ENCODE results near the gene FRG2.
"Not testable (repeated sequence)": the region's sequence is repeated elsewhere in the genome, so short reads cannot be mapped to it uniquely, and the experiment has no call there.

FRG2 gene

DNA sequence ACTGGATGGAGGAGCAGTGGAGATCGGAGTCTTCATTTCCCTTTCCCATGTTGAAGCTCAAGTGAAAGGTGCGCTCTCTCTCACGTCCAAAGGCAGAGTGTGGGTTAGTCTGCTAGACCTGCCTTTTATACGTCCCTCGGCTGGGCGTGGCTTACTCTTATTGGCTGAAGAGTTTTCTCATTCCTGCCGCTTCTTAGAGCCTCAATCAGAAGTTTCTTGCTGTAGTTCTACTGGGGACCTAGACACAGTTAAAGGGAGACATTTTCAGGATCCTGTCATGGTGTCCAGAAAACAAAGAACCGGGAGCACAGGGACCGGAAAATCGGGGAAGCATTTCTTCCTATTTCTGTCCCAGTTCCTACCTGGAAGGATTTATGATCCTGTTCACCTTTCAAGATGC is at the start of gene FRG2:
TSS of gene FRG2 (minus strand) at position 101 of the 400 bp plus-strand sequence. CDS start at position 49, 52 bp downstream.
- DNase-seq, result not testable (repeated sequence)

GRCh38 chr4:190068351-190068750 is 41.3 kb upstream of the FRG2 start:
- DNase-seq, result not testable (repeated sequence)

GRCh38 chr4:190064805-190065204 is 37.7 kb upstream of the FRG2 start:
- DNase-seq, result not testable (repeated sequence)

- DNase-seq, result not testable (repeated sequence)
Measured at GRCh38 chr4:190064342-190064741, 37.3 kb upstream of the FRG2 start, which contains the start of gene DBET. DBET (plus strand) TSS chr4:190064502.

- not testable (repeated sequence) for DNase-seq
Measured at GRCh38 chr4:190058997-190059396, 31.9 kb upstream of the FRG2 start.

DNA sequence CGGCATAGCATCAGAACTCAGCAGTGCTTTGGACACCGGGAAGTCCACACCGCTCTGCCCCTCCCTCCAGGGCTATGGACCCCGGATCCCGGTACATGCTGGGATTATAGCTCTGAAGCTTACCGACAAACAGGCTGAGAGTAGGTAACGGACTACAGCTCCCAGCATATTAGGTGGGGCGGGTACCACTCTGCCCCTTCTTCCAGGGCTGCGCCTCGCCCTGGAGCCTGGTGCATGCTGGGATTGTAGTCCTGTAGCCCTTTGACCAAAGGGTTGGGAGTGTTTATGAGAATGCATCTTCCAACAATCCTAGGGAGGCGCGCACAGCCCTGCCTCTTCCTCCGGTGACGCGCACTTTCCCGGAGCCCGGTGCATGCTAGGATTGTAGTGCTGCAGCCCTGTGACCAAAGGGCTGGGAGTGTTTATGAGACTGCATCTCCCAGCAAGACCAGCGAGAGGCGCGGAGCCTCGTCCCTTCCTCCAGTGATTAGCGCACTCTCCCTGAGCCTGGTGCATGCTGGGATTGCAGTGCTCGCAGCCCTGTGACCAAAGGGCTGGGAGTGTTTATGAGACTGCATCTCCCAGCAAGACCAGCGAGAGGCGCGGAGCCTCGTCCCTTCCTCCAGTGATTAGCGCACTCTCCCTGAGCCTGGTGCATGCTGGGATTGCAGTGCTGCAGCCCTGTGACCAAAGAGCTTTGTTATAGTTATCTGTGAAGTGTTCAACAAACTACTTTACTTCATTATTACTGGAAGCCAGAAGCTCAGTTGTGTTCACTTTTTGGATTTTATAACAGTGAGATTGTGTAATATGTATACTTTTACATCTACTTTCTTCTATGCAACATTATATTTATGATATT is 22.6 kb upstream of the FRG2 start:
- not testable (repeated sequence) for DNase-seq

- not testable (repeated sequence) for DNase-seq
Measured at GRCh38 chr4:190047627-190048026, 20.6 kb upstream of the FRG2 start.

DNA sequence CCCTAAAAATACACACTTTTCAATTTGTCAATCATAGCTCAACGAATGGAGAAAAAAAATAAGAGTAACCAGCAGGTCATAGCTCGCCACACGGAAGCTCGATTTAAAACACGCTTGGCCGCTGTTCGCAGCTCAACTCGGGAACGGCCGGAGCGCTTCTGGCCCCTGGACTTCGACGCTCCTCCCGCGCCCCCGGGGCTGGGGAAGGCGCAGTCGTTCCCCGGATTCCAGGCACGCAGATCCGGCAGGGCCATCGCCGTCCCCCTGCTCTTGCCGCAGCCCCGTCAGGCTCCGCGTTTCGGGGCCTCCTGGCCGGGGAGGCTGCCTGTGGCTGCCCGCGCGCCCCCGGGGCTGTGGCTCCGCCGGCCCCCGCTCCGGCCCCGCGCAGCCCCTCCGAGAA is 13.8 kb upstream of the FRG2 start:
- DNase-seq, result not testable (repeated sequence)

- DNase-seq, result not testable (repeated sequence)
Measured at GRCh38 chr4:190037704-190038388, 10.8 kb upstream of the FRG2 start.

- DNase-seq, result not testable (repeated sequence)
Measured at GRCh38 chr4:190031264-190031663, 4.2 kb upstream of the FRG2 start.

- DNase-seq, result not testable (repeated sequence)
Measured at GRCh38 chr4:190022614-190023281, 4.3 kb downstream of the FRG2 start.

- not testable (repeated sequence) for DNase-seq
Measured at GRCh38 chr4:190021973-190022372, 5.1 kb downstream of the FRG2 start.

- no peak for DNase-seq
Measured at GRCh38 chr4:190020790-190021717, 6.0 kb downstream of the FRG2 start.

GRCh38 chr4:190019859-190020463 is 7.1 kb downstream of the FRG2 start:
- not testable (repeated sequence) for DNase-seq

DNA sequence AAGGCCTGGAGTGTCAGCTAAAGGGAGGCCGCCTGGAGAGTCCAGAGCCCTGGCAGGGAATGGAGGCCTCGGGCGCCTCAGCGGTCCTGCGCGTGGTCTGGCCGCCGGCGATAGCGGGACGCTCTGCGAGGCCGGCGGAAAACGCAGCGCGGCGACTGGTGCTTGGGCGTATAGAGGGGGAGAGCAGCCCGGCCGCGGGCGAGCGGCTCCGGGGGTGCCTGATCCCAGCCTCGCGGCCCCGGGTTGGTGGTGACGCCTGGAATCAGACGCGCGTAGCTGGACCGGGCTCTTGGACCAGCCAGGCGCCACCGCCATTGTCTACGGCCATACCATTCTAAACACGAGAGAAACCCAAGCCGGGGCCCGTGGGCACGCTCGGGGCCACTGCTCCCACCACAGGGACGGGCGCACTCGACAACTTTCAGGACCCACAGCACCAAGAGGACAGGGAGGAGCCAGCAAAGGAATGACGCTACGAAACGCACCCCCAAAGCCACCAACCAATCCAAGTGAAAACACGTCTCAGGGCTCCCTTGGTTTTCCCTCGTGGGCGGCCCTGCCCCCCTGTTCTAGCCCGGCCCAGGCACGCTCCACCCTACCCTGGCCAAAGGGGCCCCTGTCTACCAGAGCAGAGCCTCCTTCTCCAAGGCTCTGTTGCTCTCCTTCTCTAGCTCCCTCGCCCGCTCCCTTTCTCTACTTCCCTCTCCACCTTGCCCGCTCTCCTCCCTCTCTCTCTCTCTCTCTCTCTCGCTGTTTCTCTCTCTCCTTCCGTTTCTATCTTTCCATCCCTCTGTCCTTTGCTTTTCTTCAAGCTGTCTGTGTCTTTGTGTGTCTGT is 7.8 kb downstream of the FRG2 start:
- no peak for DNase-seq

DNA sequence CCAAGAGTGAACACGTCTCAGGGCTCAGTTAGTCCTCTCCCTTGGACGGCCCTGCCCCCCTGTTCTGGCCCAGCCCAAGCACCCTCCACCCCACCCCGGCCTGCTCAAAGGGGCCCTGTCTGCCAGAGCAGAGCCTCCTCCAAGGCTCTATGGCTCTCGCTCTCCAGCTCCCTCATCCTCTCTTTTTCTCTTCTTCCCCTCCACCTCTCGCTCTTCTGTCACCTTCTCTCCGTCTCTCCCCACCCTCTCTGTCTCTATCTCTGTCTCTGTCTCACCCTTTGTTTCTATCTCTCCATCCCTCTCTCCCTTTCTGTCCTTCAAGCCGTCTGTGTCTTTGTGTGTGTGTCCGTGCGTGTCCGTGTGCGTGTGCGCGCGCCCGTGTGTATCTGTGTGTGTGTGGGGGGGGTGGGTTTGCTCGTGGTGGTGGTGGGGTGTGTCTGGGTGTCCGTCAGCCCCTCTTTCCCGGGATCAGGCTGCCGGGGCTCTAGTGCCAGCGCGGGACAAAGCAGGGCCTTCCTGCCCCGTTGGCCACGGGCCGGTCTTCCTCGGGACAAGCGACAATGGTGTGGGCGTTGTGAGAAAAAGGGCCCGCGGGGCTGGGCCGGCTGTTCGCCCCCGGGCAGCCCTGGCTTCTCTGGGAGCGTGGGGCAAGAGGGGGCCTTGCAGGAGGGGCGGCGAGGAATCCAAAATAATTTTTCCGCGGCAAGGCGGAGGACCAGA is 8.7 kb downstream of the FRG2 start:
- no peak for DNase-seq

- DNase-seq, result no peak
Measured at GRCh38 chr4:190017357-190018200, 9.5 kb downstream of the FRG2 start.

- no peak for DNase-seq
Measured at GRCh38 chr4:190016369-190017289, 10.4 kb downstream of the FRG2 start.
